Liver (tissue), 9 donors: ENCODE measurements around the gene CNEP1R1. TPM values are rescaled to one million over a fixed set of nuclear protein-coding genes. Genes with fewer than 3 reads are reported as not detected.
A peak's percentile ranks its signal among the peaks of the same experiment; 100 is the strongest.

ENCODE experiments used
- DNase-seq: peaks from one replicate; pipeline ENCODE4 v3.0.0-alpha.2; 2017; ENCODE audit warnings: low spot score
- H3K27ac ChIP-seq, 2 donors: one replicate each; pipeline ENCODE4 v1.7.0; 2013; ENCODE audit warnings: inconsistent platforms in 2 of 2, low read length in 2 of 2, control low read depth in 1 of 2, low read depth in 1 of 2, mild to moderate bottlenecking in 1 of 2
- H3K27me3 ChIP-seq, 4 donors: one replicate each; pipeline versions ENCODE4 v1.6.1 to v1.7.0; 2013; ENCODE audit warnings: low read length in 3 of 4, inconsistent platforms in 1 of 4, mild to moderate bottlenecking in 1 of 4, moderate library complexity in 1 of 4; ENCODE audit not compliant: control insufficient read depth in 4 of 4, insufficient read depth in 4 of 4
- H3K36me3 ChIP-seq, 4 donors: one replicate each; pipeline versions ENCODE4 v1.6.1 to v1.7.0; 2013; ENCODE audit warnings: low read length in 3 of 4, mild to moderate bottlenecking in 3 of 4, low read depth in 1 of 4, moderate library complexity in 1 of 4; ENCODE audit not compliant: control insufficient read depth in 4 of 4, insufficient read depth in 3 of 4
- H3K4me1 ChIP-seq, 4 donors: one replicate each; pipeline versions ENCODE4 v1.6.1 to v1.7.0; 2013; ENCODE audit warnings: low read length in 3 of 4, mild to moderate bottlenecking in 3 of 4, moderate library complexity in 1 of 4; ENCODE audit not compliant: control insufficient read depth in 4 of 4, insufficient read depth in 4 of 4
- H3K4me3 ChIP-seq, 3 donors: one replicate each; pipeline versions ENCODE4 v1.6.1 to v1.7.0; 2013; ENCODE audit warnings: low read length in 3 of 3, control low read depth in 1 of 3, low read depth in 1 of 3, mild to moderate bottlenecking in 1 of 3
- H3K9ac ChIP-seq, 2 donors: one replicate each; pipeline ENCODE4 v1.7.0; 2013; ENCODE audit warnings: low read length in 2 of 2, mild to moderate bottlenecking in 2 of 2, moderate library complexity in 2 of 2, control low read depth in 1 of 2, low read depth in 1 of 2
- H3K9me3 ChIP-seq, 4 donors: one replicate each; pipeline versions ENCODE4 v1.6.1 to v1.7.0; 2013; ENCODE audit warnings: low read length in 3 of 4; ENCODE audit not compliant: control insufficient read depth in 4 of 4
- EGR1 ChIP-seq, 2 donors: IDR thresholded peaks; 2 replicates each; pipeline ENCODE4 v1.6.1; 2016 to 2018; ENCODE audit warnings: antibody characterized with exemption in 2 of 2, low read depth in 2 of 2
- FOXA1 ChIP-seq: IDR thresholded peaks from 2 replicates; pipeline ENCODE4 v1.6.1; 2016; ENCODE audit warnings: antibody characterized with exemption
- FOXA2 ChIP-seq: IDR thresholded peaks from 2 replicates; pipeline ENCODE4 v1.6.1; 2016; ENCODE audit warnings: antibody characterized with exemption
- GABPA ChIP-seq, 2 donors: IDR thresholded peaks in 1 of 2; conservative IDR thresholded peaks in 1 of 2; 2 replicates each; pipeline ENCODE4 v1.6.1; 2016; ENCODE audit warnings: antibody characterized with exemption in 2 of 2, mild to moderate bottlenecking in 1 of 2, moderate library complexity in 1 of 2
- HNF4A ChIP-seq, 2 donors: conservative IDR thresholded peaks; 2 replicates each; pipeline ENCODE4 v1.6.1; 2016; ENCODE audit warnings: antibody characterized with exemption in 2 of 2, mild to moderate bottlenecking in 2 of 2
- HNF4G ChIP-seq: IDR thresholded peaks from 2 replicates; pipeline ENCODE4 v1.6.1; 2016; ENCODE audit warnings: antibody characterized with exemption
- JUND ChIP-seq, 2 donors: IDR thresholded peaks; 2 replicates each; pipeline ENCODE4 v1.6.1; 2016; ENCODE audit warnings: antibody characterized with exemption in 2 of 2
- NR2F2 ChIP-seq: IDR thresholded peaks from 2 replicates; pipeline ENCODE4 v1.6.1; 2016; ENCODE audit warnings: antibody characterized with exemption
- RAD21 ChIP-seq, 2 donors: IDR thresholded peaks; 2 replicates each; pipeline ENCODE4 v1.6.1; 2016; ENCODE audit warnings: antibody characterized with exemption in 2 of 2, mild to moderate bottlenecking in 2 of 2
- RXRA ChIP-seq, 2 donors: IDR thresholded peaks; 2 replicates each; pipeline ENCODE4 v1.6.1; 2017 to 2018; ENCODE audit warnings: antibody characterized with exemption in 2 of 2, mild to moderate bottlenecking in 1 of 2
- WGBS: extraction: QIAGEN DNeasy Blood & Tissue Kit; methylation state at CpG from one replicate; pipeline ENCODE4 v1.1.7; 2013; 5-methylcytosine and 5-hydroxymethylcytosine counted together
- polyA plus RNA-seq, 2 donors: library from polyadenylated mRNA; stranded (reverse) in 1 of 2; unstranded in 1 of 2; fragments of 200-250 nt in 1 of 2; fragments of >200 nt in 1 of 2; fragmentation: Nextera tagmentation in 1 of 2; extraction: Ambion mirVana in 1 of 2; gene quantifications; one replicate each; pipeline versions ENCODE4 v1.2.1 to v1.2.3, GENCODE V29; 2013 to 2015
- total RNA-seq, 2 donors: library from RNA; depleted of rRNA; stranded (reverse); fragments of >200 nt; gene quantifications; one replicate each; pipeline ENCODE4 v1.2.3, GENCODE V29; 2014
- TF ChIP-seq, protein P1 (sequence below): IDR thresholded peaks from 2 replicates; pipeline ENCODE4 v1.6.1; 2016; ENCODE audit warnings: antibody characterized with exemption
- TF ChIP-seq, protein P2 (sequence below): IDR thresholded peaks from 2 replicates; pipeline ENCODE4 v1.6.1; 2016; ENCODE audit warnings: antibody characterized with exemption, mild to moderate bottlenecking
- TF ChIP-seq, protein P3 (sequence below): fragments of 150-350 bp; IDR thresholded peaks from 2 replicates; pipeline ENCODE4 v1.5.1; 2017; ENCODE audit warnings: improper control_type of control experiment, low read depth, low read length; ENCODE audit not compliant: missing input control
- TF ChIP-seq, protein P4 (sequence below): IDR thresholded peaks from 2 replicates; pipeline ENCODE4 v1.6.1; 2016; ENCODE audit warnings: antibody characterized with exemption
- TF ChIP-seq, protein P5 (sequence below): IDR thresholded peaks from 2 replicates; pipeline ENCODE4 v1.6.1; 2016; ENCODE audit warnings: antibody characterized with exemption
- donor health status: healthy.
- donor health status: healthy.
- donor health status: healthy.
- donor health status: healthy.
- donor health status: healthy.

Gene CNEP1R1
- total and polyA plus RNA-seq, 4 donors: 4.2 to 21.6 (median 8.8) TPM

DNA sequence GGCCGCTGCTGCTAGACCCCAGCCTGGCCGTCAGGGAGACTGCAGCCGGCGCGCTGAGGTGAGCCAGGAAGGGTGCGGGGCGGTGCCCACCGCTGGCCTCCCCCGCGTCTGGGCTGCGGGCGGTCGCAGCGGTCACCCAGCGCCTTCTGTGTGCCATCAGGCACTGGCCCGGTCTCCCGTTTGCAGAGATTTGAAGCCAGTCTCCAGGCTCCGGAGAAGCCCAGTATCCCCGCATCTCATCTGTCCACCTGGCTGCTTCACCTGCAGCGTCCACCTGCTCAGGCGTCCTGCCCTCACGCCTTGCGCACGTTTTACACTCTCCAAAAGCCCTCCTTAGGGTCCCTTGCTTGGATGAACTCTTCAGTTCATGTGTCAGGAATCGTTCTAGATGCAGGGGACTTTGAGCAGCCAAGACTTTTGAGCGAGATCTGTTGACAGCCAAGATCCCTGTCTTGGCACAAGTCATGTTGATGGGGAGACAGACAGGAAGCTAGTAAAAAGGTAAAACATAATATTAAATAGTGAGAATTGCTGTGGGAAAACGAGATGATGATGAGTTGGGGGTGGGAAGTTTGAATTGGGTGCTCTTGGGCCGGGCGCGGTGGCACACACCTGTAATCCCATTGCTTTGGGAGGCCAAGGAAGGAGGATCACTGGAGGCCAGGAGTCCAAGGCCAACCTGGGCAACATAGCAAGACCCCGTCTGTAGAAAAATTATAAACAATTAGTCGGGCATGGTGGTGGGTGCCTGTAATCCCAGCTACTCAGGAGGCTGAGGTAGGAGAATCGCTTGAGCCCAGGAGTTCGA is 41.7 kb downstream of the CNEP1R1 start:
- Histone ChIP-seq H3K27me3 (no peaks in the 10 kb centered on the region), H3K27ac (peak overlapping the region; percentile 90 to 96), H3K4me1 (peaks cover 0 to 17% (median 7%) of the 10 kb centered on the region in 4 donors), H3K4me3 (peak overlapping the region; percentile 63 to 95 (median 89)), H3K9me3 (no peaks in the 10 kb centered on the region), H3K9ac (peak overlapping the region; percentile 72 to 89), H3K36me3 (peaks cover 0 to 13% (median 10%) of the 10 kb centered on the region in 4 donors)
- 24% methylated on average over 34 of the region's 34 CpGs for WGBS
- DNase-seq: no peak
- TF ChIP-seq HNF4A (conservative IDR thresholded peaks at IDR 0.05) (no peak), FOXA1 (no peak), GABPA (IDR thresholded peaks at IDR 0.05 in 1 of 2, conservative IDR thresholded peaks at IDR 0.05 in 1 of 2) (no peak), EGR1 (IDR thresholded peaks at IDR 0.05; ENCODE audit: low read depth in 2 of 2) (no peak), RXRA (IDR thresholded peaks at IDR 0.05) (no peak), RAD21 (IDR thresholded peaks at IDR 0.05) (no peak), HNF4G (no peak), NR2F2 (no peak), FOXA2 (no peak), JUND (IDR thresholded peaks at IDR 0.05) (no peak)
- TF ChIP-seq, protein P1, sequence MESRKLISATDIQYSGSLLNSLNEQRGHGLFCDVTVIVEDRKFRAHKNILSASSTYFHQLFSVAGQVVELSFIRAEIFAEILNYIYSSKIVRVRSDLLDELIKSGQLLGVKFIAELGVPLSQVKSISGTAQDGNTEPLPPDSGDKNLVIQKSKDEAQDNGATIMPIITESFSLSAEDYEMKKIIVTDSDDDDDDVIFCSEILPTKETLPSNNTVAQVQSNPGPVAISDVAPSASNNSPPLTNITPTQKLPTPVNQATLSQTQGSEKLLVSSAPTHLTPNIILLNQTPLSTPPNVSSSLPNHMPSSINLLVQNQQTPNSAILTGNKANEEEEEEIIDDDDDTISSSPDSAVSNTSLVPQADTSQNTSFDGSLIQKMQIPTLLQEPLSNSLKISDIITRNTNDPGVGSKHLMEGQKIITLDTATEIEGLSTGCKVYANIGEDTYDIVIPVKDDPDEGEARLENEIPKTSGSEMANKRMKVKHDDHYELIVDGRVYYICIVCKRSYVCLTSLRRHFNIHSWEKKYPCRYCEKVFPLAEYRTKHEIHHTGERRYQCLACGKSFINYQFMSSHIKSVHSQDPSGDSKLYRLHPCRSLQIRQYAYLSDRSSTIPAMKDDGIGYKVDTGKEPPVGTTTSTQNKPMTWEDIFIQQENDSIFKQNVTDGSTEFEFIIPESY: no peak
- TF ChIP-seq, protein P2, sequence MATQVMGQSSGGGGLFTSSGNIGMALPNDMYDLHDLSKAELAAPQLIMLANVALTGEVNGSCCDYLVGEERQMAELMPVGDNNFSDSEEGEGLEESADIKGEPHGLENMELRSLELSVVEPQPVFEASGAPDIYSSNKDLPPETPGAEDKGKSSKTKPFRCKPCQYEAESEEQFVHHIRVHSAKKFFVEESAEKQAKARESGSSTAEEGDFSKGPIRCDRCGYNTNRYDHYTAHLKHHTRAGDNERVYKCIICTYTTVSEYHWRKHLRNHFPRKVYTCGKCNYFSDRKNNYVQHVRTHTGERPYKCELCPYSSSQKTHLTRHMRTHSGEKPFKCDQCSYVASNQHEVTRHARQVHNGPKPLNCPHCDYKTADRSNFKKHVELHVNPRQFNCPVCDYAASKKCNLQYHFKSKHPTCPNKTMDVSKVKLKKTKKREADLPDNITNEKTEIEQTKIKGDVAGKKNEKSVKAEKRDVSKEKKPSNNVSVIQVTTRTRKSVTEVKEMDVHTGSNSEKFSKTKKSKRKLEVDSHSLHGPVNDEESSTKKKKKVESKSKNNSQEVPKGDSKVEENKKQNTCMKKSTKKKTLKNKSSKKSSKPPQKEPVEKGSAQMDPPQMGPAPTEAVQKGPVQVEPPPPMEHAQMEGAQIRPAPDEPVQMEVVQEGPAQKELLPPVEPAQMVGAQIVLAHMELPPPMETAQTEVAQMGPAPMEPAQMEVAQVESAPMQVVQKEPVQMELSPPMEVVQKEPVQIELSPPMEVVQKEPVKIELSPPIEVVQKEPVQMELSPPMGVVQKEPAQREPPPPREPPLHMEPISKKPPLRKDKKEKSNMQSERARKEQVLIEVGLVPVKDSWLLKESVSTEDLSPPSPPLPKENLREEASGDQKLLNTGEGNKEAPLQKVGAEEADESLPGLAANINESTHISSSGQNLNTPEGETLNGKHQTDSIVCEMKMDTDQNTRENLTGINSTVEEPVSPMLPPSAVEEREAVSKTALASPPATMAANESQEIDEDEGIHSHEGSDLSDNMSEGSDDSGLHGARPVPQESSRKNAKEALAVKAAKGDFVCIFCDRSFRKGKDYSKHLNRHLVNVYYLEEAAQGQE: no peak
- TF ChIP-seq, protein P3, sequence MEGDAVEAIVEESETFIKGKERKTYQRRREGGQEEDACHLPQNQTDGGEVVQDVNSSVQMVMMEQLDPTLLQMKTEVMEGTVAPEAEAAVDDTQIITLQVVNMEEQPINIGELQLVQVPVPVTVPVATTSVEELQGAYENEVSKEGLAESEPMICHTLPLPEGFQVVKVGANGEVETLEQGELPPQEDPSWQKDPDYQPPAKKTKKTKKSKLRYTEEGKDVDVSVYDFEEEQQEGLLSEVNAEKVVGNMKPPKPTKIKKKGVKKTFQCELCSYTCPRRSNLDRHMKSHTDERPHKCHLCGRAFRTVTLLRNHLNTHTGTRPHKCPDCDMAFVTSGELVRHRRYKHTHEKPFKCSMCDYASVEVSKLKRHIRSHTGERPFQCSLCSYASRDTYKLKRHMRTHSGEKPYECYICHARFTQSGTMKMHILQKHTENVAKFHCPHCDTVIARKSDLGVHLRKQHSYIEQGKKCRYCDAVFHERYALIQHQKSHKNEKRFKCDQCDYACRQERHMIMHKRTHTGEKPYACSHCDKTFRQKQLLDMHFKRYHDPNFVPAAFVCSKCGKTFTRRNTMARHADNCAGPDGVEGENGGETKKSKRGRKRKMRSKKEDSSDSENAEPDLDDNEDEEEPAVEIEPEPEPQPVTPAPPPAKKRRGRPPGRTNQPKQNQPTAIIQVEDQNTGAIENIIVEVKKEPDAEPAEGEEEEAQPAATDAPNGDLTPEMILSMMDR: no peak
- TF ChIP-seq, protein P4, sequence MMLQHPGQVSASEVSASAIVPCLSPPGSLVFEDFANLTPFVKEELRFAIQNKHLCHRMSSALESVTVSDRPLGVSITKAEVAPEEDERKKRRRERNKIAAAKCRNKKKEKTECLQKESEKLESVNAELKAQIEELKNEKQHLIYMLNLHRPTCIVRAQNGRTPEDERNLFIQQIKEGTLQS: no peak
- TF ChIP-seq, protein P5, sequence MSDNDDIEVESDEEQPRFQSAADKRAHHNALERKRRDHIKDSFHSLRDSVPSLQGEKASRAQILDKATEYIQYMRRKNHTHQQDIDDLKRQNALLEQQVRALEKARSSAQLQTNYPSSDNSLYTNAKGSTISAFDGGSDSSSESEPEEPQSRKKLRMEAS: no peak
